K562 (cell line): Measurements from ENCODE around the gene BBLN. TPM values are rescaled to one million over a fixed set of nuclear protein-coding genes. Genes with fewer than 3 reads are reported as not detected.
A peak's percentile ranks its signal among the peaks of the same experiment; 100 is the strongest.

ENCODE experiments used
- ARID3A ChIP-seq: IDR thresholded peaks from 2 replicates; pipeline ENCODE4 v1.6.1; 2012; ENCODE audit warnings: low read depth, low read length, improper control_type of control experiment, borderline replicate concordance
- ARNT ChIP-seq, 2 experiments: fragments of 450-650 bp; IDR thresholded peaks; 2 replicates each; pipeline ENCODE4 v1.6.1; 2016; ENCODE audit warnings: mild to moderate bottlenecking in 1 of 2
- BACH1 ChIP-seq: fragments of 200-800 bp; sonication (Bioruptor generic); IDR thresholded peaks from 2 replicates; pipeline ENCODE4 v1.6.1; 2016; ENCODE audit warnings: missing genetic modification characterization, missing compliant biosample characterization
- DACH1 ChIP-seq: fragments of 450-650 bp; IDR thresholded peaks from 2 replicates; pipeline ENCODE4 v1.6.1; 2018; ENCODE audit not compliant: partially characterized antibody
- ERF ChIP-seq: fragments of 450-650 bp; formaldehyde crosslinking; IDR thresholded peaks from 2 replicates; pipeline ENCODE4 v1.4.0; 2020; ENCODE audit warnings: mild to moderate bottlenecking, mixed read lengths
- GTF2A2 ChIP-seq: IDR thresholded peaks from 2 replicates; pipeline ENCODE4 v1.6.1; 2016; ENCODE audit warnings: mild to moderate bottlenecking, missing genetic modification characterization, missing compliant biosample characterization
- GTF2F1 ChIP-seq: IDR thresholded peaks from 2 replicates; pipeline ENCODE4 v1.6.1; 2011; ENCODE audit warnings: low read depth, low read length, improper control_type of control experiment
- NELFE ChIP-seq: IDR thresholded peaks from 2 replicates; pipeline ENCODE4 v1.6.1; 2011; ENCODE audit warnings: mild to moderate bottlenecking; ENCODE audit not compliant: insufficient read depth, insufficient read length
- NRF1 ChIP-seq, 2 experiments: fragments of 450-650 bp; IDR thresholded peaks in 1 of 2; conservative IDR thresholded peaks in 1 of 2; 2 replicates each; pipeline ENCODE4 v1.6.1; 2014; ENCODE audit warnings: mild to moderate bottlenecking in 2 of 2
- PCBP1 ChIP-seq: fragments of 200-400 bp; formaldehyde crosslinking; IDR thresholded peaks from 2 replicates; pipeline ENCODE4 v1.6.1; 2018; ENCODE audit warnings: mild to moderate bottlenecking, low read depth, low read length; ENCODE audit not compliant: poor library complexity, severe bottlenecking
- POLR2AphosphoS5 ChIP-seq: IDR thresholded peaks from 2 replicates; pipeline ENCODE4 v1.6.1; 2011; ENCODE audit warnings: mild to moderate bottlenecking, low read depth, low read length, moderate library complexity; ENCODE audit not compliant: control insufficient read depth, insufficient read depth
- RBFOX2 ChIP-seq: fragments of 200-400 bp; formaldehyde crosslinking; IDR thresholded peaks from 2 replicates; pipeline ENCODE4 v1.6.1; 2017; ENCODE audit warnings: low read depth, mild to moderate bottlenecking, low read length, moderate library complexity
- SIX5 ChIP-seq, 2 experiments: IDR thresholded peaks; 2 replicates each; pipeline ENCODE4 v1.6.1; 2011; ENCODE audit warnings: low read length in 2 of 2, borderline replicate concordance in 1 of 2, low read depth in 1 of 2, mild to moderate bottlenecking in 1 of 2, moderate library complexity in 1 of 2; ENCODE audit not compliant: insufficient read depth in 1 of 2
- TCF15 ChIP-seq: fragments of 250-450 bp; sonication (Bioruptor Pico); IDR thresholded peaks from 2 replicates; pipeline ENCODE4 v1.8.0; 2022; ENCODE audit warnings: moderate library complexity, mild to moderate bottlenecking, inconsistent platforms
- ZFP36 ChIP-seq: fragments of 150-350 bp; IDR thresholded peaks from 2 replicates; pipeline ENCODE4 v1.6.1; 2018; ENCODE audit warnings: low read length, low read depth; ENCODE audit not compliant: partially characterized antibody
- ZNF217 ChIP-seq: sonication (generic); formaldehyde crosslinking; IDR thresholded peaks from 2 replicates; pipeline ENCODE4 v1.8.0; 2022; ENCODE audit warnings: mild to moderate bottlenecking, missing genetic modification reagents
- ZNF239 ChIP-seq: fragments of 250-450 bp; sonication (Bioruptor Pico); IDR thresholded peaks from 2 replicates; pipeline ENCODE4 v1.4.0; 2020; ENCODE audit warnings: mild to moderate bottlenecking
- ZNF280B ChIP-seq: fragments of 250-450 bp; sonication (Bioruptor Pico); IDR thresholded peaks from 2 replicates; pipeline ENCODE4 v1.5.1; 2021; ENCODE audit warnings: mild to moderate bottlenecking
- ZNF592 ChIP-seq: fragments of 450-650 bp; IDR thresholded peaks from 2 replicates; pipeline ENCODE4 v1.6.1; 2017; ENCODE audit warnings: antibody characterized with exemption, mild to moderate bottlenecking
- ZNF764 ChIP-seq: fragments of 250-450 bp; sonication (Bioruptor Pico); IDR thresholded peaks from 2 replicates; pipeline ENCODE4 v1.4.0; 2020; ENCODE audit warnings: low read depth, mild to moderate bottlenecking, moderate library complexity
- polyA plus RNA-seq, 8 experiments: library from polyadenylated mRNA; depleted of rRNA in 4 of 8; stranded (reverse) in 5 of 8; unstranded in 3 of 8; fragments of >200 nt; fragmentation: Nextera tagmentation in 2 of 8; fragmentation: Illumina TruSeq in 1 of 8; extraction: Ambion mirVana in 2 of 8; extraction: Trizol in 1 of 8; gene quantifications; 2 replicates each; pipeline versions ENCODE4 v1.2.1 to v1.2.3, GENCODE V29; 2011 to 2014; ENCODE audit warnings: inconsistent platforms in 1 of 8, missing spikeins in 1 of 8
- total RNA-seq, 7 experiments: library from RNA; depleted of rRNA in 6 of 7; stranded (reverse); fragments of >200 nt in 6 of 7; fragmentation: Illumina TruSeq in 2 of 7; extraction: Trizol in 2 of 7; gene quantifications; 2 replicates each; pipeline versions ENCODE4 v1.2.1 to v1.2.3, GENCODE V29; 2011 to 2021; ENCODE audit warnings: low replicate concordance in 1 of 7

The BBLN gene
- total and polyA plus RNA-seq, 9 of the 15 experiments (the other 6 are each of a cell fraction or from before 2014, with no cell fraction given) = 4.2 to 331 (median 87.1) TPM

- TF ChIP-seq PCBP1 (peak; percentile 80), BACH1 (tag) (no peak), ZNF239 (CRISPR knock-in tag) (peak; percentile 65), ZNF592 (no peak), ZFP36 (peak; percentile 9), ZNF280B (CRISPR knock-in tag) (peak; percentile 79; the same call in 1 of the 2 replicates), GTF2A2 (tag) (peak; percentile 80), ARID3A (peak; percentile 25; the same call in 1 of the 2 replicates), NELFE (no peak), DACH1 (no peak), TCF15 (CRISPR knock-in tag) (0 out of 2 replicates have a peak, but pooled peaks have one; percentile 42), ERF (CRISPR knock-in tag) (peak; percentile 80; the same call in 1 of the 2 replicates), SIX5 (IDR thresholded peaks at IDR 0.05; ENCODE audit: borderline replicate concordance in 1 of 2, insufficient read depth in 1 of 2, low read depth in 1 of 2, low read length in 2 of 2) (peak; percentile 28 to 34; a peak in 2 of 4 replicates), GTF2F1 (peak; percentile 68; the same call in 1 of the 2 replicates), ZNF764 (CRISPR knock-in tag) (no peak), ARNT (IDR thresholded peaks at IDR 0.05) (no peak), POLR2AphosphoS5 (peak; percentile 94), NRF1 (conservative IDR thresholded peaks at IDR 0.05 in 1 of 2, IDR thresholded peaks at IDR 0.05 in 1 of 2) (no peak), RBFOX2 (peak; percentile 97), ZNF217 (no peak)
Measured at GRCh38 chr9:128191406-128192046, 31.5 kb downstream of the BBLN start, which contains the start of gene CIZ1 (continued).
